Measurements from ENCODE around the gene PTGFRN. TPM values are rescaled to one million over a fixed set of nuclear protein-coding genes. Genes with fewer than 3 reads are reported as not detected.
"Not testable (repeated sequence)": the region's sequence is repeated elsewhere in the genome, so short reads cannot be mapped to it uniquely, and the experiment has no call there.

Gene PTGFRN
- 1 to 10 TPM; 7.0 to 8.4 TPM for total RNA-seq

DNA sequence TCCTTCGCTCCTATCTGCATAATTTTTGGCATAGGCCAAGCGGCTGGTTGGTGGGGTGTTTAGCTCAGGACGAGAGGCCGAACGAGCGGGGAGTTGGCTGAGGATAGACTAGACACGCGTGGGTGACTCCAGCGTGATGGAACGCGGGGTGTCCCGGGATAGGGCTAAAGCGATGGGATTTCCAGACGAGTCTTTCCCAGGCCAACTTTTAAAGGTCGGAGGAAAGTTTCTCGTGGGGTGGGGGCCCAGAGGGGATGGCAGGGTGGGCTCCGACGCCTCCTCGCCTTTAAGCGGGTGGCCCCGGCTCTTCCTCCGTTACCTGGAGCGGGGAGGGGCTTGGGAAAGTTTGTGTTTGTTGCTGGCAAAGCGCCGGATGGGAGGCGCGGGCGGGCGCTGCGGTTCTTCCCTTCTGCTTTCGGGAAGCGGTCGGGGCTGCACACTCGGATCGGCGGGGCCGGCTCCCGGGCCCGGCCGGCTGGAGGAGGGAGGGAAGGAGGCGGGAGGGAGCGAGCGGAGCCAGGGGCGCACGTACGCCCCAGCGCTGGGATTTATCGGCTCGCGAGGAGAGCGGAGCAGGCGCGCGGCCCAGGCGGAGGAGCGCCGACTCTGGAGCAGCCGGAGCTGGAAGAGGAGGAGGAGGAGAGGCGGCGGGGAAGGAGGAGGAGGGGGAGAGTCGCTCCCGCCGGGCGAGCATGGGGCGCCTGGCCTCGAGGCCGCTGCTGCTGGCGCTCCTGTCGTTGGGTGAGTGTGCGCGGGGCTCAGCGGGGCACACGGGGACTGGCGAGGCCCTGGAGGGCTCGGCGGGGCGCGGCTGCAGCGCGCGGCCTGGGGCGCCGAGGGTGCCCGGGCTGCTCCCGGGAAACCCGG lies at the start of gene PTGFRN:
TSS of gene PTGFRN (plus strand) at position 405 of the 867 bp plus-strand sequence. CDS start at position 693, 288 bp downstream.
- Mint-ChIP-seq H3K27me3 (peaks cover 2% of the 10 kb centered on the region), H3K27ac (peak within 1 kb of the TSS; percentile 13), H3K4me1 (ENCODE audit: low read depth) (peaks cover 2% of the 10 kb centered on the region), H3K36me3 (ENCODE audit: low read depth) (no peaks in the 10 kb centered on the region), H3K9me3 (no peaks in the 10 kb centered on the region), H3K4me3 (peak within 1 kb of the TSS; percentile 72)
- intact Hi-C loops (cut with micrococcal nuclease): loop anchor here (5.0 kb wide), 1 partner anchor 53 kb away; no protein-coding TSS in a partner anchor
- ChIA-PET CTCF (interaction anchor here (1.2 kb wide), 1 partner anchor 83 kb away, joined by 3 read pairs; no protein-coding TSS in a partner anchor), POLR2A (interaction anchor here (0.7 to 1.2 kb wide), 4 partner anchors 8 to 220 kb away, joined by 3 read pairs; no protein-coding TSS in a partner anchor)
- TF ChIP-seq, protein P1, sequence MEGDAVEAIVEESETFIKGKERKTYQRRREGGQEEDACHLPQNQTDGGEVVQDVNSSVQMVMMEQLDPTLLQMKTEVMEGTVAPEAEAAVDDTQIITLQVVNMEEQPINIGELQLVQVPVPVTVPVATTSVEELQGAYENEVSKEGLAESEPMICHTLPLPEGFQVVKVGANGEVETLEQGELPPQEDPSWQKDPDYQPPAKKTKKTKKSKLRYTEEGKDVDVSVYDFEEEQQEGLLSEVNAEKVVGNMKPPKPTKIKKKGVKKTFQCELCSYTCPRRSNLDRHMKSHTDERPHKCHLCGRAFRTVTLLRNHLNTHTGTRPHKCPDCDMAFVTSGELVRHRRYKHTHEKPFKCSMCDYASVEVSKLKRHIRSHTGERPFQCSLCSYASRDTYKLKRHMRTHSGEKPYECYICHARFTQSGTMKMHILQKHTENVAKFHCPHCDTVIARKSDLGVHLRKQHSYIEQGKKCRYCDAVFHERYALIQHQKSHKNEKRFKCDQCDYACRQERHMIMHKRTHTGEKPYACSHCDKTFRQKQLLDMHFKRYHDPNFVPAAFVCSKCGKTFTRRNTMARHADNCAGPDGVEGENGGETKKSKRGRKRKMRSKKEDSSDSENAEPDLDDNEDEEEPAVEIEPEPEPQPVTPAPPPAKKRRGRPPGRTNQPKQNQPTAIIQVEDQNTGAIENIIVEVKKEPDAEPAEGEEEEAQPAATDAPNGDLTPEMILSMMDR (IDR thresholded peaks at IDR 0.05): no peak
- peak; percentile 73 for ATAC-seq
- peak; percentile 25 for DNase-seq

DNA sequence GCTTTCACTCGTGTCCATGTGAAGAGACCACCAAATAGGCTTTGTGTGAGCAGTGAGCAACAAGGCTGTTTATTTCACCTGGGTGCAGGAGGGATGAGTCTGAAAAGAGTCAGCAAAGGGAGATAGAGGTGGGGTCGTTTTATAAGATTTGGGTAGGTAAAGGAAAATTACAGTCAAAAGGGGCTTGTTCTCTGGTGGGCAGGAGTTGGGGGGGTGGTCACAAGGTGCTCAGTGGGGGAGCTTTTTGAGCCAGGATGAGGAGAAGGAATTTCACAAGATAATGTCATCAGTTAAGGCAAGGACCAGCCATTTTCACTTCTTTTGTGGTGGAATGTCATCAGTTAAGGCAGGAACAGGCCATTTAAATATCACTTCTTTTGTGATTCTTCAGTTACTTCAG lies 49.5 kb upstream of the PTGFRN start:
- POLR2A ChIA-PET: interaction anchor here (0.7 kb wide), 1 partner anchor 177 kb away, joined by 3 read pairs; no protein-coding TSS in a partner anchor
- H3K27me3 Mint-ChIP-seq; H3K27ac Mint-ChIP-seq; H3K9me3 Mint-ChIP-seq; H3K36me3 Mint-ChIP-seq (ENCODE audit: low read depth); DNase-seq; intact Hi-C loops (cut with micrococcal nuclease); H3K4me3 Mint-ChIP-seq; ATAC-seq; H3K4me1 Mint-ChIP-seq (ENCODE audit: low read depth): not testable (repeated sequence)
- CTCF ChIA-PET: interaction anchor here (0.6 kb wide), 1 partner anchor 34 kb away, joined by 4 read pairs; no protein-coding TSS in a partner anchor

DNA sequence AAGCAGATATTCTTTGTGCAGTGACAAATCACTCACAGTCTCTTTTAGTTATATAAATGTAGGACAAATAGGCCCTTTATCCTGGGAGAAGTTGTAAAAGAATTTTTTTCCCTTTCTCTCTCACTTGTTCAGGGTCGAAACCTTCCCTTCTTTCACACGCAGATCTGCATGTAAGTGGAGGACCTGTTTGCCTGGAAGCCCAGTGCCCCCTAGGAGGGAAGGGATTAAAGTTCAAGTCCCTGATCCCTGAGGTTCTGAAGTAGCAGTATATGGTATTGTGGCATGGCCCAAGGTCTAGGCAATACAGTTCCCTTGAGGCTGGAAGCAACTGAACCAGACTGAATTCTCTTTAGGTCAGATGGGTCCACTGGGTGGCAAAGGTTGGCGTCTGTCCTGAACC lies 48.6 kb upstream of the PTGFRN start:
- H3K9me3 Mint-ChIP-seq: no peaks in the 10 kb centered on the region

DNA sequence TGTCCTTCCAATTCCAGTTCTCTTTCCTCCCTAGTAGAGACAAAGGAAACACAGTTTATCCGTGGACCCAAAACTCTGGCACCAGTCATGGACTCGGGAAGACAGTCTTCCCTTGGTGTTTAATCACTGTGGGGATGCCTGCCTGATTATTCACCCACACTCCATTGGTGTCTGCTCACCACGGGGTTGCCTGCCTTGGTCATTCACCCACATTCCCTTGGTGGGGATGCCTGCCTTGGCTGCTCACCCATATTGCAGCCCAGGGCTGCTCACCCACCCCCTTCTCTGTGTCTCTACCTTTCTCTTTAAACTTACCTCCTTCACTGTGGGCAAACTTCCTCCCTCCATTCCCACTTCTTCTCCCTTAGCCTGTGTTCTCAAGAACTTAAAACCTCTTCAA lies 46.7 kb upstream of the PTGFRN start:
- POLR2A ChIA-PET; H3K27ac Mint-ChIP-seq; DNase-seq; H3K4me3 Mint-ChIP-seq; ATAC-seq; H3K9me3 Mint-ChIP-seq; H3K4me1 Mint-ChIP-seq (ENCODE audit: low read depth); CTCF ChIA-PET; intact Hi-C loops (cut with micrococcal nuclease); H3K27me3 Mint-ChIP-seq; H3K36me3 Mint-ChIP-seq (ENCODE audit: low read depth): not testable (repeated sequence)

More for the DNA sequence above, 48.6 kb upstream of the PTGFRN start:
- no peak for DNase-seq
- Mint-ChIP-seq H3K27ac (no peak overlapping the region), H3K4me3 (no peak overlapping the region), H3K4me1 (ENCODE audit: low read depth) (no peaks in the 10 kb centered on the region), H3K36me3 (ENCODE audit: low read depth) (no peaks in the 10 kb centered on the region), H3K27me3 (no peaks in the 10 kb centered on the region)
- ATAC-seq: no peak
- intact Hi-C loops (cut with micrococcal nuclease): no loop called here
- TF ChIP-seq, protein P1 (IDR thresholded peaks at IDR 0.05): no peak
- ChIA-PET CTCF (no interaction called here), POLR2A (interaction anchor here (0.5 kb wide), 1 partner anchor 196 kb away, joined by 3 read pairs; no protein-coding TSS in a partner anchor)

DNA sequence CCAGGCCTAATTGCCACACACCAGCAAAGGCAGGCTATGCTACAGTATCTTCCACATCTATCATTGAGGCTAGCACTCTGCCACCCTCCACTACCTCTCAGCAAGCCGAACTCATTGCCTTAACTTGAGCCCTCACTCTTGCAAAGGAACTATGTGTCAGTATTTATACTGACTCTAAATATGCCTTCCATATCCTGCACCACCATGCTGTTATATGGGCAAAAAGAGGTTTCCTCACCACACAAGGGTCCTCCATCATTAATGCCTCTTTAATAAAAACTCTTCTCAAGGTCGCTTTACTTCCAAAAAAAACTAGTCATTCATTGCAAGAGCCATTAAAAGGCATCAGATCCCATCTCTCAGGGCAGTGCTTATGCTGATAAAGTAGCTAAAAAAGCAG lies 43.2 kb upstream of the PTGFRN start:
- CTCF ChIA-PET; H3K4me3 Mint-ChIP-seq; H3K27ac Mint-ChIP-seq; H3K27me3 Mint-ChIP-seq; intact Hi-C loops (cut with micrococcal nuclease); H3K4me1 Mint-ChIP-seq (ENCODE audit: low read depth); H3K9me3 Mint-ChIP-seq; DNase-seq; POLR2A ChIA-PET; ATAC-seq; H3K36me3 Mint-ChIP-seq (ENCODE audit: low read depth): not testable (repeated sequence)

DNA sequence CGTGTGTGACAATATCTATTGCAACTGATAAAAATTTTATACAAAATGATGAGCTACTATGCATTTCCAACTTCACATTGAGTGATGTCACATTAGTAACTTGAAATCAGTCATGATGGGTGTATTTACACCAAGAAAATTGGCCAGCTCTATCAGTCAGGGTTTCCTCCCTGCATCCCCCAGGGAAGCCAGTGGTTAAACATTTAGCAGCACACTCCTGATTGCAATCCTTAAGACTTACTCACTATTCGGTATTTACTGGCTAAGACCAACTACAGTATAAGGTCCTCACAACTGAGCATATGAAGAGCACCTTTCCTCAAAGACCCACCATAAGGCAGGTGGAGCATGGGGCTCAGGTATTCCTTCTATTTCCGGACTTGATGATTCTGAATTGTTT lies 41.3 kb upstream of the PTGFRN start:
- POLR2A ChIA-PET: no interaction called here
- peaks cover 2% of the 10 kb centered on the region for H3K27me3 Mint-ChIP-seq
- no peak overlapping the region for H3K4me3 Mint-ChIP-seq
- TF ChIP-seq, protein P1 (IDR thresholded peaks at IDR 0.05): no peak
- DNase-seq (no peak), ATAC-seq (no peak)
- no peaks in the 10 kb centered on the region for H3K4me1 Mint-ChIP-seq (ENCODE audit: low read depth)
- no peaks in the 10 kb centered on the region for H3K9me3 Mint-ChIP-seq
- CTCF ChIA-PET: no interaction called here
- no peaks in the 10 kb centered on the region for H3K36me3 Mint-ChIP-seq (ENCODE audit: low read depth)
- no peak overlapping the region for H3K27ac Mint-ChIP-seq
- intact Hi-C loops (cut with micrococcal nuclease): no loop called here

Data from activated CD8-positive, alpha-beta T cell treated with anti-CD3 and anti-CD28 coated beads for 36 hours (primary cell).